ENCODE data around the gene JAML.

Gene JAML

GRCh38 chr11:118215262-118215661 lies 9.5 kb downstream of the JAML start:
- TF ChIP-seq CTCF (IDR thresholded peaks at IDR 0.05; ENCODE audit: low read depth, low read length) = no peak
- DNase-seq (ENCODE audit: low read depth in 2 of 2) = no peak
- H3K4me3 ChIP-seq (replicated peaks in 1 of 2; ENCODE audit: low read depth in 2 of 2, low read length in 2 of 2) = no peak overlapping the region

GRCh38 chr11:118214210-118214914 lies 10.4 kb downstream of the JAML start:
- DNase-seq (ENCODE audit: low read depth in 2 of 2) = no peak
- H3K4me3 ChIP-seq (replicated peaks in 1 of 2; ENCODE audit: low read depth in 2 of 2, low read length in 2 of 2) = no peak overlapping the region
- TF ChIP-seq CTCF (IDR thresholded peaks at IDR 0.05; ENCODE audit: low read depth, low read length) = no peak

DNA sequence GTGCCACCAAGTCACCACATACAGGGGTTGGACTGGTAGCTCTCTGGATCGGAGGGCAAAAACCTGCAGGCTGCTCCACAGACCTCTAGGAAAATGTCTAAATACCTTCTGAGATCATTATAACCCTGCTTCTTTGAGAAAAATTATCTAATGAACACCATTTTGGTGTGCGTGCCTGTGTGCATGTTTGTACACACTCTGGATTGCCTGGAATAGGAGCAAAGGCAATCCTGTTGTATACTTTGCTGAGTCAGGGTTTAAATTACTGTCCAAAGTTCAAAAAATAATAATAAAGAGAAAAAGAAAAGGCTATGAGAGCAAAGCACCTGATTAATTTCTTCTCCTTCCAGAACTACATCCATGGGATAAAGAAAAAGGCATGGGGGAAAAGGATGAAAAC lies 11.0 kb downstream of the JAML start:
- no peak for DNase-seq (ENCODE audit: low read depth in 2 of 2)
- H3K4me3 ChIP-seq (replicated peaks in 1 of 2; ENCODE audit: low read depth in 2 of 2, low read length in 2 of 2) = no peak overlapping the region
- TF ChIP-seq CTCF (IDR thresholded peaks at IDR 0.05; ENCODE audit: low read depth, low read length) = no peak

- no peak overlapping the region for H3K4me3 ChIP-seq (replicated peaks in 1 of 2; ENCODE audit: low read depth in 2 of 2, low read length in 2 of 2)
- TF ChIP-seq CTCF (IDR thresholded peaks at IDR 0.05; ENCODE audit: low read depth, low read length) = no peak
- no peak for DNase-seq (ENCODE audit: low read depth in 2 of 2)
Measured at GRCh38 chr11:118213201-118213600, 11.6 kb downstream of the JAML start.

- no peak for DNase-seq (ENCODE audit: low read depth in 2 of 2)
- no peak overlapping the region for H3K4me3 ChIP-seq (replicated peaks in 1 of 2; ENCODE audit: low read depth in 2 of 2, low read length in 2 of 2)
- no peak for TF ChIP-seq CTCF (IDR thresholded peaks at IDR 0.05; ENCODE audit: low read depth, low read length)
Measured at GRCh38 chr11:118212781-118213191, 12.0 kb downstream of the JAML start.

DNA sequence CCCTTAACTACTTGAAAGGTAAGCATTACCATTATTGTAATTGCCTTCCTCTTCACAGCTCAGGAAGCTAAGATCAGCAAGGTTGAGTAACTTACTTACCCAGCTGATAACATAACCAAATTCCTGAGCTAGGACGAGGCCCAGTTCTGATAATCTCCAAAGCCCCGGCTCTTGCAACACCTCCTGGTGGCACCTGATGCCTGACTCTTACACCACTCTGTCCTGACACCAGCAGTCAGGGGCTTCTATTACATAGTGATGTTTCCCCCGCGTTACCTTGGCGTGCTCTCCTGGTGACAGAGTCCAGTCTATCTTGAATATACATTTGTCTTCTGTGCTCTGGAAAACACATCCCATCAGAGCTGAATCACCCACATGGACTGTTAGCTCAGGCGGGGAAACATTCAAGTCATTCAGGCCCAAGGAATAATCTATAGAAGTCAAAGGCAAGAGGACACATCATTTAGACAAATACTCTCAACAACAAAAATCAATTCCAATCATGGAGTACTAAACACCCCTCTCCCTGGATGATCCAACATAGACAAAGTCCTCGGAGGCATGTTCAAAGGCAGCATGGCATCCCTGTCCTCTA lies 12.6 kb downstream of the JAML start:
- DNase-seq (ENCODE audit: low read depth in 2 of 2) = no peak
- H3K4me3 ChIP-seq (replicated peaks in 1 of 2; ENCODE audit: low read depth in 2 of 2, low read length in 2 of 2) = no peak overlapping the region
- no peak for TF ChIP-seq CTCF (IDR thresholded peaks at IDR 0.05; ENCODE audit: low read depth, low read length)
